Astrocyte (in vitro differentiated cells and primary cell): ENCODE measurements around the gene BMF.

ENCODE experiments used
- CTCF ChIP-seq: IDR thresholded peaks from 2 replicates; pipeline ENCODE4 v1.5.1; 2011; ENCODE audit warnings: low read depth, mild to moderate bottlenecking, inconsistent platforms, low read length, moderate library complexity; ENCODE audit not compliant: insufficient read depth
- EZH2 ChIP-seq: IDR thresholded peaks from 2 replicates; pipeline ENCODE4 v1.6.1; 2012; ENCODE audit warnings: mild to moderate bottlenecking, low read length, inconsistent platforms; ENCODE audit not compliant: insufficient read depth

- TF ChIP-seq CTCF (no peak), EZH2 (no peak)
These were observed 28.9 kb upstream of the BMF start for GRCh38 chr15:40137303-40138200.
